Retinal pigment epithelial cell (primary cell): ENCODE measurements around the gene RAPGEF4.

Experiments used
- DNase-seq: peaks from one replicate; pipeline ENCODE4 v3.0.0-alpha.2; 2010; ENCODE audit warnings: low read depth
- H3K4me3 ChIP-seq: 2 replicates; pipeline ENCODE4 v1.5.1; 2011; ENCODE audit warnings: mild to moderate bottlenecking, low read length, control low read depth, moderate library complexity
- CTCF ChIP-seq: conservative IDR thresholded peaks from 2 replicates; pipeline ENCODE4 v1.5.1; 2011; ENCODE audit warnings: low read depth, low read length, control low read depth, inconsistent platforms

Gene RAPGEF4

DNA sequence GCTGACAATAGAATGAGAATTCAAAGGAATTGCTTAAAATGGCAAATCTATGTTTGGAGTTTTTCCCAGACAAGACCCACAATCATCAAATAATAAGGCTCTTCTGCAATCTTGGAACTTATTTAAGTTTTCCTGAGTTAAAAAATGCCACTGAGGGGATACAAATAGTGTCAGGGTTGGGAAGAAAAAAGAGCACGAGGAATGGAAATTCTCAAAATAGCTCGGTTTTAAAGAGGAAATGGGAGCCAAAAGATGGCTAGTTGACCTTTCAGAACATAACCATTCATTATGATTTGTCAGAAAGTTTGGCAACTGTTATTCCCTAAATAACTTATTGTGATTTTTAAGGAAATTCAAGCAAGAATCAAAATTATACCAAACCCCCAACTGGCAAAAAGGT lies 127.7 kb downstream of the RAPGEF4 start:
- no peak overlapping the region for H3K4me3 ChIP-seq
- TF ChIP-seq CTCF: no peak
- no peak for DNase-seq

GRCh38 chr2:172864182-172864581 lies 128.5 kb downstream of the RAPGEF4 start:
- no peak for DNase-seq
- peak; percentile 82 for TF ChIP-seq CTCF

GRCh38 chr2:172865422-172865821 lies 129.8 kb downstream of the RAPGEF4 start:
- no peak overlapping the region for H3K4me3 ChIP-seq
- peak; percentile 37 for TF ChIP-seq CTCF
- no peak for DNase-seq

More at GRCh38 chr2:172864182-172864581, 128.5 kb downstream of the RAPGEF4 start:
- H3K4me3 ChIP-seq: no peak overlapping the region

GRCh38 chr2:172869861-172870260 lies 134.2 kb downstream of the RAPGEF4 start:
- no peak overlapping the region for H3K4me3 ChIP-seq
- TF ChIP-seq CTCF: no peak
- DNase-seq: no peak

DNA sequence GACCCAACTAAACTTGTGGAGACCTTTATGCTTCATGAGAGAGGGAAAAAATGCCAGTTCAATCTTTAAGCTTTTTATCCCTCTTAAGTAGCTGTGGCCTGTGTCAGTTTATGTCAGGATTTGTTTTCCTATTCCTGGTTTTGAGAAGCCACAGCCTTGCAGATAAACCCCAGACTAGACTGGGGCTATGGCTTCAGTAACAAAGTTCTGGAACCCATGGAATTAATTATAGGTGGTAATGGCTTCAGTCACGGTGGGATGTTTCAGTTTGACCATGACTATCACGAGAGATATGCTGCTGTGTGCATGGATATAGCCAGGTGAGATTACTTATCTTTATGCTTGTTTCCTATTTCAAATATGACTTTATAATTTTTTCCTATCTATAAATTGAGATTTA lies 134.8 kb downstream of the RAPGEF4 start:
- no peak overlapping the region for H3K4me3 ChIP-seq
- DNase-seq: no peak
- no peak for TF ChIP-seq CTCF

- DNase-seq: no peak
- H3K4me3 ChIP-seq: no peak overlapping the region
- no peak for TF ChIP-seq CTCF
These were observed 142.2 kb downstream of the RAPGEF4 start for GRCh38 chr2:172877826-172878225.

- TF ChIP-seq CTCF: no peak
These were observed 142.6 kb downstream of the RAPGEF4 start for GRCh38 chr2:172878260-172878659.

More at GRCh38 chr2:172878260-172878659, 142.6 kb downstream of the RAPGEF4 start:
- no peak for DNase-seq
- no peak overlapping the region for H3K4me3 ChIP-seq
